ENCODE results near the gene ARNT2. TPM values are rescaled to one million over a fixed set of nuclear protein-coding genes. Genes with fewer than 3 reads are reported as not detected.

ARNT2 gene
- total and polyA plus RNA-seq, 4 experiments from 2014 or later, result not detected

- Mint-ChIP-seq H3K9me3 (no peaks in the 10 kb centered on the region), H3K4me1 (no peaks in the 10 kb centered on the region), H3K36me3 (no peaks in the 10 kb centered on the region), H3K4me3 (no peak overlapping the region), H3K27me3 (peaks cover 4 to 10% of the 10 kb centered on the region in 2 donors), H3K27ac (no peak overlapping the region)
- Histone ChIP-seq H3K9me3 (ENCODE audit: control insufficient read depth in 1 of 2, low read length in 2 of 2) (no peaks in the 10 kb centered on the region), H3K36me3 (ENCODE audit: insufficient read depth, low read length) (no peaks in the 10 kb centered on the region), H3K4me3 (ENCODE audit: low read length in 2 of 2) (no peak overlapping the region), H3K27ac (ENCODE audit: low read depth, low read length) (no peak overlapping the region), H3K27me3 (ENCODE audit: insufficient read depth, low read length) (no peaks in the 10 kb centered on the region), H3K4me1 (ENCODE audit: insufficient read depth, low read length) (no peaks in the 10 kb centered on the region)
- ChIA-PET CTCF (ENCODE audit: partially characterized antibody) (no interaction called here), POLR2A (ENCODE audit: partially characterized antibody) (no interaction called here)
- intact Hi-C loops (cut with micrococcal nuclease), result no loop called here
- no peak for DNase-seq
Measured at GRCh38 chr15:80578206-80578595, 174.0 kb downstream of the ARNT2 start.

GRCh38 chr15:80578871-80579270 lies 174.7 kb downstream of the ARNT2 start:
- H3K36me3 ChIP-seq (ENCODE audit: insufficient read depth, low read length), result no peaks in the 10 kb centered on the region
- POLR2A ChIA-PET (ENCODE audit: partially characterized antibody), result no interaction called here
- no peaks in the 10 kb centered on the region for H3K4me1 Mint-ChIP-seq

GRCh38 chr15:80579611-80580010 lies 175.4 kb downstream of the ARNT2 start:
- H3K27me3 Mint-ChIP-seq, result peaks cover 4 to 10% of the 10 kb centered on the region in 2 donors
- no peaks in the 10 kb centered on the region for H3K9me3 Mint-ChIP-seq
- Histone ChIP-seq H3K27me3 (ENCODE audit: insufficient read depth, low read length) (no peaks in the 10 kb centered on the region), H3K4me1 (ENCODE audit: insufficient read depth, low read length) (no peaks in the 10 kb centered on the region), H3K36me3 (ENCODE audit: insufficient read depth, low read length) (no peaks in the 10 kb centered on the region), H3K27ac (ENCODE audit: low read depth, low read length) (no peak overlapping the region), H3K4me3 (ENCODE audit: low read length in 2 of 2) (no peak overlapping the region), H3K9me3 (ENCODE audit: control insufficient read depth in 1 of 2, low read length in 2 of 2) (no peaks in the 10 kb centered on the region)
- H3K36me3 Mint-ChIP-seq, result no peaks in the 10 kb centered on the region
- no peak overlapping the region for H3K4me3 Mint-ChIP-seq
- POLR2A ChIA-PET (ENCODE audit: partially characterized antibody), result no interaction called here
- DNase-seq, result no peak
- CTCF ChIA-PET (ENCODE audit: partially characterized antibody), result no interaction called here
- no peak overlapping the region for H3K27ac Mint-ChIP-seq
- intact Hi-C loops (cut with micrococcal nuclease), result no loop called here
- H3K4me1 Mint-ChIP-seq, result no peaks in the 10 kb centered on the region

More at GRCh38 chr15:80578871-80579270, 174.7 kb downstream of the ARNT2 start:
- Mint-ChIP-seq H3K9me3 (no peaks in the 10 kb centered on the region), H3K36me3 (no peaks in the 10 kb centered on the region), H3K27me3 (peaks cover 4 to 9% of the 10 kb centered on the region in 2 donors), H3K4me3 (no peak overlapping the region), H3K27ac (no peak overlapping the region)
- CTCF ChIA-PET (ENCODE audit: partially characterized antibody), result no interaction called here
- no peak overlapping the region for H3K4me3 ChIP-seq (ENCODE audit: low read length in 2 of 2)
- H3K4me1 ChIP-seq (ENCODE audit: insufficient read depth, low read length), result no peaks in the 10 kb centered on the region
- DNase-seq, result no peak
- intact Hi-C loops (cut with micrococcal nuclease), result no loop called here
- no peaks in the 10 kb centered on the region for H3K9me3 ChIP-seq (ENCODE audit: control insufficient read depth in 1 of 2, low read length in 2 of 2)
- no peak overlapping the region for H3K27ac ChIP-seq (ENCODE audit: low read depth, low read length)
- no peaks in the 10 kb centered on the region for H3K27me3 ChIP-seq (ENCODE audit: insufficient read depth, low read length)

- H3K36me3 Mint-ChIP-seq, result no peaks in the 10 kb centered on the region
- no peak overlapping the region for H3K4me3 Mint-ChIP-seq
- peaks cover 4 to 7% of the 10 kb centered on the region in 2 donors for H3K27me3 Mint-ChIP-seq
- Histone ChIP-seq H3K4me3 (ENCODE audit: low read length in 2 of 2) (no peak overlapping the region), H3K27ac (ENCODE audit: low read depth, low read length) (no peak overlapping the region), H3K9me3 (ENCODE audit: control insufficient read depth in 1 of 2, low read length in 2 of 2) (no peaks in the 10 kb centered on the region), H3K36me3 (ENCODE audit: insufficient read depth, low read length) (no peaks in the 10 kb centered on the region), H3K27me3 (ENCODE audit: insufficient read depth, low read length) (no peaks in the 10 kb centered on the region), H3K4me1 (ENCODE audit: insufficient read depth, low read length) (no peaks in the 10 kb centered on the region)
- no peak for DNase-seq
- H3K4me1 Mint-ChIP-seq, result no peaks in the 10 kb centered on the region
- intact Hi-C loops (cut with micrococcal nuclease), result no loop called here
- ChIA-PET POLR2A (ENCODE audit: partially characterized antibody) (no interaction called here), CTCF (ENCODE audit: partially characterized antibody) (no interaction called here)
- H3K27ac Mint-ChIP-seq, result no peak overlapping the region
- H3K9me3 Mint-ChIP-seq, result no peaks in the 10 kb centered on the region
Measured at GRCh38 chr15:80580106-80580505, 175.9 kb downstream of the ARNT2 start.

- POLR2A ChIA-PET (ENCODE audit: partially characterized antibody), result no interaction called here
- no peak for DNase-seq
Measured at GRCh38 chr15:80580536-80581260, 176.5 kb downstream of the ARNT2 start.

GRCh38 chr15:80581976-80582375 lies 177.8 kb downstream of the ARNT2 start:
- Mint-ChIP-seq H3K36me3 (no peaks in the 10 kb centered on the region), H3K4me3 (no peak overlapping the region), H3K9me3 (no peaks in the 10 kb centered on the region), H3K4me1 (no peaks in the 10 kb centered on the region), H3K27ac (no peak overlapping the region), H3K27me3 (peaks cover 4 to 7% of the 10 kb centered on the region in 2 donors)
- ChIA-PET CTCF (ENCODE audit: partially characterized antibody) (no interaction called here), POLR2A (ENCODE audit: partially characterized antibody) (no interaction called here)
- Histone ChIP-seq H3K4me1 (ENCODE audit: insufficient read depth, low read length) (no peaks in the 10 kb centered on the region), H3K36me3 (ENCODE audit: insufficient read depth, low read length) (no peaks in the 10 kb centered on the region), H3K27me3 (ENCODE audit: insufficient read depth, low read length) (no peaks in the 10 kb centered on the region), H3K4me3 (ENCODE audit: low read length in 2 of 2) (no peak overlapping the region), H3K9me3 (ENCODE audit: control insufficient read depth in 1 of 2, low read length in 2 of 2) (no peaks in the 10 kb centered on the region), H3K27ac (ENCODE audit: low read depth, low read length) (no peak overlapping the region)
- no peak for DNase-seq
- intact Hi-C loops (cut with micrococcal nuclease), result no loop called here

More at GRCh38 chr15:80580536-80581260, 176.5 kb downstream of the ARNT2 start:
- H3K27ac ChIP-seq (ENCODE audit: low read depth, low read length), result no peak overlapping the region
- H3K36me3 ChIP-seq (ENCODE audit: insufficient read depth, low read length), result no peaks in the 10 kb centered on the region
- H3K4me1 ChIP-seq (ENCODE audit: insufficient read depth, low read length), result no peaks in the 10 kb centered on the region
- H3K9me3 ChIP-seq (ENCODE audit: control insufficient read depth in 1 of 2, low read length in 2 of 2), result no peaks in the 10 kb centered on the region
- no peaks in the 10 kb centered on the region for H3K9me3 Mint-ChIP-seq
- CTCF ChIA-PET (ENCODE audit: partially characterized antibody), result no interaction called here
- H3K27me3 Mint-ChIP-seq, result peaks cover 4 to 7% of the 10 kb centered on the region in 2 donors
- no peak overlapping the region for H3K27ac Mint-ChIP-seq
- H3K4me3 ChIP-seq (ENCODE audit: low read length in 2 of 2), result no peak overlapping the region
- H3K4me3 Mint-ChIP-seq, result no peak overlapping the region
- H3K27me3 ChIP-seq (ENCODE audit: insufficient read depth, low read length), result no peaks in the 10 kb centered on the region
- intact Hi-C loops (cut with micrococcal nuclease), result no loop called here
- no peaks in the 10 kb centered on the region for H3K4me1 Mint-ChIP-seq
- no peaks in the 10 kb centered on the region for H3K36me3 Mint-ChIP-seq

GRCh38 chr15:80582816-80583423 lies 178.7 kb downstream of the ARNT2 start:
- Histone ChIP-seq H3K4me3 (ENCODE audit: low read length in 2 of 2) (no peak overlapping the region), H3K9me3 (ENCODE audit: control insufficient read depth in 1 of 2, low read length in 2 of 2) (no peaks in the 10 kb centered on the region), H3K36me3 (ENCODE audit: insufficient read depth, low read length) (no peaks in the 10 kb centered on the region), H3K4me1 (ENCODE audit: insufficient read depth, low read length) (no peaks in the 10 kb centered on the region), H3K27me3 (ENCODE audit: insufficient read depth, low read length) (no peaks in the 10 kb centered on the region), H3K27ac (ENCODE audit: low read depth, low read length) (no peak overlapping the region)
- Mint-ChIP-seq H3K4me3 (no peak overlapping the region), H3K27me3 (peaks cover 2 to 7% of the 10 kb centered on the region in 2 donors), H3K36me3 (no peaks in the 10 kb centered on the region), H3K4me1 (no peaks in the 10 kb centered on the region), H3K9me3 (no peaks in the 10 kb centered on the region), H3K27ac (no peak overlapping the region)
- CTCF ChIA-PET (ENCODE audit: partially characterized antibody), result no interaction called here
- no peak for DNase-seq
- intact Hi-C loops (cut with micrococcal nuclease), result no loop called here
- POLR2A ChIA-PET (ENCODE audit: partially characterized antibody), result no interaction called here
